Activated T-helper 1 cell treated with anti-CD3 and anti-CD28 coated beads, Interleukin-12 subunit alpha, Interleukin-12 subunit beta, Interleukin-2, Interleukin-4 antibody, amounts not matched to agents 30 ng/mL and 10 ng/mL and 1 ng/mL, durations not matched to agents 14 hours and 24 hours and 36 hours (primary cell): ENCODE data around the gene PTTG1. TPM values are rescaled to one million over a fixed set of nuclear protein-coding genes. Genes with fewer than 3 reads are reported as not detected.

Experiments
- DNase-seq: peaks from one replicate; pipeline ENCODE4 v3.0.0; 2021; ENCODE audit warnings: low spot score
- H3K27ac Mint-ChIP-seq: one replicate; pipeline ENCODE4 v1.8.0; 2021; ENCODE audit warnings: mild to moderate bottlenecking, mixed read lengths
- H3K27me3 Mint-ChIP-seq: one replicate; pipeline ENCODE4 v1.8.0; 2022; ENCODE audit warnings: mild to moderate bottlenecking, moderate library complexity, mixed read lengths; ENCODE audit not compliant: insufficient read depth
- H3K36me3 Mint-ChIP-seq: one replicate; pipeline ENCODE4 v1.8.0; 2021; ENCODE audit warnings: low read depth, mixed read lengths
- H3K4me1 Mint-ChIP-seq: one replicate; pipeline ENCODE4 v1.8.0; 2021; ENCODE audit warnings: low read depth, mixed read lengths
- H3K4me3 Mint-ChIP-seq: one replicate; pipeline ENCODE4 v1.8.0; 2021; ENCODE audit warnings: mild to moderate bottlenecking, moderate library complexity, mixed read lengths
- H3K9me3 Mint-ChIP-seq: one replicate; pipeline ENCODE4 v1.8.0; 2021; ENCODE audit warnings: mixed read lengths
- intact Hi-C: fragments of 100-400 bp; cut with micrococcal nuclease; formaldehyde crosslinking; loops from one replicate; pipeline ENCODE4 v1.15.1; 2024
- total RNA-seq: library from RNA; stranded (reverse); gene quantifications from 2 replicates; pipeline ENCODE4 v1.2.3, GENCODE V29; 2022

The PTTG1 gene
- total RNA-seq, 1 donor from 2014 or later, result 75.5 TPM

GRCh38 chr5:160448886-160449285, 27.2 kb downstream of the PTTG1 start:
- Mint-ChIP-seq H3K36me3 (peaks cover 7% of the 10 kb centered on the region), H3K9me3 (peaks cover 18% of the 10 kb centered on the region), H3K4me3 (no peak overlapping the region), H3K27ac (no peak overlapping the region), H3K4me1 (peaks cover 72% of the 10 kb centered on the region), H3K27me3 (peaks cover 2% of the 10 kb centered on the region)
- intact Hi-C loops, result no loop called here
- no peak for DNase-seq

GRCh38 chr5:160449458-160449857, 27.8 kb downstream of the PTTG1 start:
- no peak for DNase-seq
- H3K36me3 Mint-ChIP-seq, result peaks cover 7% of the 10 kb centered on the region
- no peak overlapping the region for H3K27ac Mint-ChIP-seq
- no peaks in the 10 kb centered on the region for H3K27me3 Mint-ChIP-seq
- H3K9me3 Mint-ChIP-seq, result peaks cover 16% of the 10 kb centered on the region
- H3K4me3 Mint-ChIP-seq, result no peak overlapping the region
- peaks cover 71% of the 10 kb centered on the region for H3K4me1 Mint-ChIP-seq
- intact Hi-C loops, result no loop called here

DNA sequence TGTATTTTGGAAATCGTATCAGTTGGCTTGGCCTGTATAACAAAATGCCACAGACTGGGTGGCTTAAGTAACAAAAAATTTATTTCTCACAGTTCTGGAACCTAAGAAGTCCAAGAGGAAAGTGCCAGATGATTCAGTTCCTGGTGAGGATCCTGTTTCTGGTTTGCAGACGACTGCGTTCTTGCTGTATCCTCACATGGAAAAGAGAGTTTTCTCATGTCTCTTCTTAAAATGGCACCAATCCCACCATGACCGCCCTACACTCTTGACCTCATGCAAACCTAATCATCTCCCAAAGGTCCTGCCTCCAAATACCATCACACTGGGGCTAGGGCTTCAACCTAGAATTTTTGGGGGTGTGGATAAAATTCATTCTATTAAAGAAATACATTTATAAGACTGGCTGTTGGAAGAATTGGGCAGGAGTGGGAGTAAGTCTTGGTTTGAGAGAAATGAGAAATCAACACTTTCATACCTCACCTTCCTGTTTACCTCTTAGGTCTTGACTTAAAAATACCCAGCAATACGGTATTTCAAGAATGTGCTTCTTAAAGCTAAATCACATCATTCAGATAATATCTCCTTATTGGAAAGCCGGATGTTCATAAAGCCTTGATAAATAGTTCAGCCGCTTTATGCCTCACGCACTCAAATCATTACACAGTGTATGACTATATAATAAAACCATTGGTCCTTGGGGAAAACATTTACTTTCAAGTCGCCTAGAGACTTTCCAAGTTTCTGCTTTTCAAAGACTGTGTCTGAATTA, 28.7 kb downstream of the PTTG1 start:
- no peak overlapping the region for H3K4me3 Mint-ChIP-seq
- intact Hi-C loops, result loop anchor here (1.0 kb wide), 2 partner anchors 11 to 17 kb away; no protein-coding TSS in a partner anchor
- H3K36me3 Mint-ChIP-seq, result peaks cover 7% of the 10 kb centered on the region
- peaks cover 12% of the 10 kb centered on the region for H3K9me3 Mint-ChIP-seq
- H3K27me3 Mint-ChIP-seq, result no peaks in the 10 kb centered on the region
- H3K4me1 Mint-ChIP-seq, result peaks cover 64% of the 10 kb centered on the region
- DNase-seq, result no peak
- peak overlapping the region; percentile 10 for H3K27ac Mint-ChIP-seq

DNA sequence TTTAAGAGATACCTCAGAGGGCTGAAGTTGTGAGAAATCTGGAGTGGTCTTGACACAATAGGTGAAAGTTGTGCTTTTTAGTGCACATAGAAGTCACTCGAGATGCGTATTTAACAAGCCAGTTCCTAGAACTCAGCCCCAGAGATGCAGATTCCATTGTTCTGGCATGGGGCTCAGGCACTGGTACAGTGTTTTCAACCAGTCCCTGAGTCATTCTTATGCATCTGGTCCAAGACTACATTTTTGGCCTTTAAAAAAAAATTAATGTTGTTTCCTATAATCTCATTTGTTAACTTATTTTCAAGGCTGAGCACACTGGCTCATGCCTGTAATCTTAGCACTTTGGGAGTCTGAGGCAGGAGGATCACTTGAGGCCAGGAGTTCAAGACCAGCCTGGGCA, 29.6 kb downstream of the PTTG1 start:
- peaks cover 68% of the 10 kb centered on the region for H3K4me1 Mint-ChIP-seq
- H3K27me3 Mint-ChIP-seq, result no peaks in the 10 kb centered on the region
- H3K4me3 Mint-ChIP-seq, result no peak overlapping the region
- peaks cover 7% of the 10 kb centered on the region for H3K36me3 Mint-ChIP-seq
- intact Hi-C loops, result no loop called here
- DNase-seq, result no peak
- no peak overlapping the region for H3K27ac Mint-ChIP-seq
- peaks cover 10% of the 10 kb centered on the region for H3K9me3 Mint-ChIP-seq

DNA sequence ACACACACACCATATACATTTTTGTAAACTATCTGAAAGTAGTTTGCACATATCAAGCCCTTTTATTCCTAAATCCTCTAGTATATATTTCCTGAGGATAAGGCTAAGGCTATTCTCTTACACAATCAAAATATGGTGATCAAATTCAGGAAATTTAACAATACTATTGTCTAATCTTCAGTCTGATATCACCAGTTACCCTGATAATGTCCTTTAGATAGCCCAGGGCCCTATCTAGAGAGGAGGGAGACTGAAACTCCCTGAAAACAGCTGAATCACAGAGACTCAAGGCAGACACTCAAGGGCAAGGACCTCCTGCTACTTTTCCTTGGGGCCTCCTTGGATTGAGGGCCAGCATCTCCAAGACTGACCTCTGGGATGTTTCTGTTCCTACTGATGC, 30.4 kb downstream of the PTTG1 start:
- DNase-seq, result no peak
- Mint-ChIP-seq H3K27me3 (no peaks in the 10 kb centered on the region), H3K36me3 (peaks cover 7% of the 10 kb centered on the region), H3K4me1 (peaks cover 75% of the 10 kb centered on the region), H3K4me3 (no peak overlapping the region), H3K27ac (peak overlapping the region; percentile 46), H3K9me3 (peaks cover 10% of the 10 kb centered on the region)
- intact Hi-C loops, result no loop called here

GRCh38 chr5:160452795-160453194, 31.1 kb downstream of the PTTG1 start:
- Mint-ChIP-seq H3K4me3 (no peak overlapping the region), H3K27me3 (no peaks in the 10 kb centered on the region), H3K36me3 (peaks cover 5% of the 10 kb centered on the region), H3K9me3 (peaks cover 10% of the 10 kb centered on the region), H3K27ac (no peak overlapping the region), H3K4me1 (peaks cover 72% of the 10 kb centered on the region)
- intact Hi-C loops, result no loop called here
- DNase-seq, result no peak

- intact Hi-C loops, result no loop called here
- peaks cover 2% of the 10 kb centered on the region for H3K36me3 Mint-ChIP-seq
- no peak for DNase-seq
- no peaks in the 10 kb centered on the region for H3K27me3 Mint-ChIP-seq
- no peak overlapping the region for H3K27ac Mint-ChIP-seq
- no peak overlapping the region for H3K4me3 Mint-ChIP-seq
- peaks cover 10% of the 10 kb centered on the region for H3K9me3 Mint-ChIP-seq
- peaks cover 70% of the 10 kb centered on the region for H3K4me1 Mint-ChIP-seq
Measured at GRCh38 chr5:160453751-160454150, 32.1 kb downstream of the PTTG1 start.

DNA sequence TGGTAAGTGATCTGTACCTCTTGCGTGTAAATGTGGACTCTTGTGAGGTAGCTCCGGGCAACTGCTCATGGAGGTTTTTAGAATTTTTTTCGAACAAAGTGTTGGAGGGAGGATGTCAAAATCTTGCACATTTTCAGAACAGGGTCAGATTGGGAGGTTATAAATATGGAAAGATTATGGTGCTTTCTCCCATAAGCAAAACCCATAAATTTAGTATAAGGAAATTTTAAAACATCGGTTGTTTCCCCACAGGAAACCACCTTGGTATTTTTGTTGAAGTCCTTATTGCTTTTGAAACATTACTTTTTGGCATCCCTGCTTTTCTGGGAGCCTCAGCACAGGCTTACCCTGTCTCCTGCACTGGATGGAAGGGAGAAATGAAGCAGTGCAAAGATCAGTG, 33.9 kb downstream of the PTTG1 start:
- Mint-ChIP-seq H3K36me3 (no peaks in the 10 kb centered on the region), H3K9me3 (no peaks in the 10 kb centered on the region)

GRCh38 chr5:160456480-160457177, 35.0 kb downstream of the PTTG1 start:
- Mint-ChIP-seq H3K4me3 (no peak overlapping the region), H3K27ac (no peak overlapping the region), H3K4me1 (peaks cover 59% of the 10 kb centered on the region), H3K9me3 (no peaks in the 10 kb centered on the region), H3K27me3 (no peaks in the 10 kb centered on the region), H3K36me3 (no peaks in the 10 kb centered on the region)
- intact Hi-C loops, result no loop called here
- DNase-seq, result no peak

More for the DNA sequence above, 33.9 kb downstream of the PTTG1 start:
- Mint-ChIP-seq H3K4me3 (no peak overlapping the region), H3K4me1 (peaks cover 68% of the 10 kb centered on the region), H3K27me3 (no peaks in the 10 kb centered on the region), H3K27ac (no peak overlapping the region)
- intact Hi-C loops, result no loop called here
- DNase-seq, result no peak

GRCh38 chr5:160457252-160457651, 35.6 kb downstream of the PTTG1 start:
- H3K9me3 Mint-ChIP-seq, result no peaks in the 10 kb centered on the region
- no peak for DNase-seq
- H3K4me3 Mint-ChIP-seq, result no peak overlapping the region
- no peaks in the 10 kb centered on the region for H3K27me3 Mint-ChIP-seq
- H3K4me1 Mint-ChIP-seq, result peaks cover 54% of the 10 kb centered on the region
- H3K36me3 Mint-ChIP-seq, result peaks cover 3% of the 10 kb centered on the region
- intact Hi-C loops, result no loop called here
- H3K27ac Mint-ChIP-seq, result no peak overlapping the region

- no peak overlapping the region for H3K4me3 Mint-ChIP-seq
- H3K4me1 Mint-ChIP-seq, result peaks cover 51% of the 10 kb centered on the region
- DNase-seq, result no peak
- intact Hi-C loops, result no loop called here
- no peaks in the 10 kb centered on the region for H3K27me3 Mint-ChIP-seq
- H3K27ac Mint-ChIP-seq, result peak overlapping the region; percentile 15
- peaks cover 5% of the 10 kb centered on the region for H3K36me3 Mint-ChIP-seq
- no peaks in the 10 kb centered on the region for H3K9me3 Mint-ChIP-seq
Measured at GRCh38 chr5:160458806-160459800, 37.4 kb downstream of the PTTG1 start.

GRCh38 chr5:160460377-160461049, 38.9 kb downstream of the PTTG1 start:
- peaks cover 5% of the 10 kb centered on the region for H3K36me3 Mint-ChIP-seq
- intact Hi-C loops, result no loop called here
- H3K4me3 Mint-ChIP-seq, result no peak overlapping the region
- no peaks in the 10 kb centered on the region for H3K27me3 Mint-ChIP-seq
- H3K27ac Mint-ChIP-seq, result no peak overlapping the region
- peaks cover 59% of the 10 kb centered on the region for H3K4me1 Mint-ChIP-seq
- no peak for DNase-seq
- H3K9me3 Mint-ChIP-seq, result no peaks in the 10 kb centered on the region
